GM19328 (cell line): ENCODE data around the gene SBF2.

ENCODE experiments used
- ATAC-seq: cut with Tn5 transposase; IDR thresholded peaks from one replicate; pipeline ENCODE4 v1.9.1; 2021; ENCODE audit warnings: mild to moderate bottlenecking, moderate library complexity; ENCODE audit not compliant: unreplicated experiment

The SBF2 gene

GRCh38 chr11:10317776-10318526, 23.9 kb upstream of the SBF2 start:
- peak; percentile 52 for ATAC-seq

GRCh38 chr11:10317151-10317755, 23.2 kb upstream of the SBF2 start:
- ATAC-seq = no peak

- no peak for ATAC-seq
Observed at GRCh38 chr11:10315083-10315482, 21.1 kb upstream of the SBF2 start.

GRCh38 chr11:10314199-10315072, 20.4 kb upstream of the SBF2 start:
- peak; percentile 72 for ATAC-seq

GRCh38 chr11:10311802-10312201, 17.8 kb upstream of the SBF2 start:
- no peak for ATAC-seq

GRCh38 chr11:10310301-10310841, 16.4 kb upstream of the SBF2 start:
- ATAC-seq = no peak

GRCh38 chr11:10309163-10310093, 15.4 kb upstream of the SBF2 start:
- no peak for ATAC-seq

GRCh38 chr11:10308201-10308954, 14.4 kb upstream of the SBF2 start:
- ATAC-seq = no peak

- ATAC-seq = peak; percentile 61
Observed at GRCh38 chr11:10307400-10308200, 13.6 kb upstream of the SBF2 start.

GRCh38 chr11:10307022-10307399, 13.0 kb upstream of the SBF2 start:
- ATAC-seq = no peak

GRCh38 chr11:10305964-10306918, 12.2 kb upstream of the SBF2 start:
- no peak for ATAC-seq

- no peak for ATAC-seq
Observed at GRCh38 chr11:10305262-10305963, 11.4 kb upstream of the SBF2 start.

GRCh38 chr11:10304495-10305261, 10.7 kb upstream of the SBF2 start, which contains the start of gene ADM:
Gene ADM, plus strand, starts transcription at chr11:10305073. Its CDS starts 628 bp downstream, at chr11:10305701.
- ATAC-seq = no peak

- no peak for ATAC-seq
Observed at GRCh38 chr11:10303558-10304363, 9.7 kb upstream of the SBF2 start.
